Left ventricle myocardium inferior (tissue), 1 donor: ENCODE results near the gene CCDC187. TPM values are rescaled to one million over a fixed set of nuclear protein-coding genes. Genes with fewer than 3 reads are reported as not detected.
A peak's percentile ranks its signal among the peaks of the same experiment; 100 is the strongest.

ENCODE experiments used
- DNase-seq: peaks from one replicate; pipeline ENCODE4 v3.0.0-alpha.2; 2020
- H3K27ac ChIP-seq: fragments of 200-600 bp; replicated peaks from 2 replicates; pipeline ENCODE4 v1.8.0; 2021
- H3K27me3 ChIP-seq: fragments of 200-600 bp; 2 replicates; pipeline ENCODE4 v1.8.0; 2021; ENCODE audit warnings: low read depth
- H3K36me3 ChIP-seq: fragments of 200-600 bp; 2 replicates; pipeline ENCODE4 v1.8.0; 2021
- H3K4me1 ChIP-seq: fragments of 200-600 bp; 2 replicates; pipeline ENCODE4 v1.8.0; 2021
- H3K4me3 ChIP-seq: fragments of 200-600 bp; 2 replicates; pipeline ENCODE4 v1.8.0; 2021; ENCODE audit warnings: mild to moderate bottlenecking, moderate library complexity
- H3K9me3 ChIP-seq: fragments of 200-600 bp; replicated peaks from 2 replicates; pipeline ENCODE4 v1.8.0; 2021
- intact Hi-C: fragments of 100-400 bp; cut with micrococcal nuclease; formaldehyde crosslinking; loops from one replicate; pipeline ENCODE4 v1.11.0; 2022
- total RNA-seq: library from RNA; stranded (reverse); fragmentation: NEBNext Ultra II Directional; extraction: Animal tissue kit (Norgen Biotek cat#: 25700); gene quantifications from one replicate; pipeline ENCODE4 v1.2.1, GENCODE V29; 2021
- TF ChIP-seq, protein P1 (sequence below): fragments of 200-600 bp; IDR thresholded peaks from 2 replicates; pipeline ENCODE4 v1.8.0; 2021; ENCODE audit warnings: antibody characterized with exemption, mild to moderate bottlenecking, borderline replicate concordance
- donor health status: DM: no; HTN: yes; CAD: no; lungs with severe emphysema.

CCDC187 gene
- total RNA-seq, 1 donor from 2014 or later = not detected

GRCh38 chr9:136246849-136247550, 56.9 kb downstream of the CCDC187 start:
- intact Hi-C loops = no loop called here
- H3K27me3 ChIP-seq = no peaks in the 10 kb centered on the region
- no peak for DNase-seq
- H3K4me3 ChIP-seq = no peak overlapping the region
- H3K27ac ChIP-seq = no peak overlapping the region
- no peaks in the 10 kb centered on the region for H3K36me3 ChIP-seq
- TF ChIP-seq, protein P1, sequence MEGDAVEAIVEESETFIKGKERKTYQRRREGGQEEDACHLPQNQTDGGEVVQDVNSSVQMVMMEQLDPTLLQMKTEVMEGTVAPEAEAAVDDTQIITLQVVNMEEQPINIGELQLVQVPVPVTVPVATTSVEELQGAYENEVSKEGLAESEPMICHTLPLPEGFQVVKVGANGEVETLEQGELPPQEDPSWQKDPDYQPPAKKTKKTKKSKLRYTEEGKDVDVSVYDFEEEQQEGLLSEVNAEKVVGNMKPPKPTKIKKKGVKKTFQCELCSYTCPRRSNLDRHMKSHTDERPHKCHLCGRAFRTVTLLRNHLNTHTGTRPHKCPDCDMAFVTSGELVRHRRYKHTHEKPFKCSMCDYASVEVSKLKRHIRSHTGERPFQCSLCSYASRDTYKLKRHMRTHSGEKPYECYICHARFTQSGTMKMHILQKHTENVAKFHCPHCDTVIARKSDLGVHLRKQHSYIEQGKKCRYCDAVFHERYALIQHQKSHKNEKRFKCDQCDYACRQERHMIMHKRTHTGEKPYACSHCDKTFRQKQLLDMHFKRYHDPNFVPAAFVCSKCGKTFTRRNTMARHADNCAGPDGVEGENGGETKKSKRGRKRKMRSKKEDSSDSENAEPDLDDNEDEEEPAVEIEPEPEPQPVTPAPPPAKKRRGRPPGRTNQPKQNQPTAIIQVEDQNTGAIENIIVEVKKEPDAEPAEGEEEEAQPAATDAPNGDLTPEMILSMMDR = no peak
- H3K4me1 ChIP-seq = peaks cover 39% of the 10 kb centered on the region
- no peaks in the 10 kb centered on the region for H3K9me3 ChIP-seq

DNA sequence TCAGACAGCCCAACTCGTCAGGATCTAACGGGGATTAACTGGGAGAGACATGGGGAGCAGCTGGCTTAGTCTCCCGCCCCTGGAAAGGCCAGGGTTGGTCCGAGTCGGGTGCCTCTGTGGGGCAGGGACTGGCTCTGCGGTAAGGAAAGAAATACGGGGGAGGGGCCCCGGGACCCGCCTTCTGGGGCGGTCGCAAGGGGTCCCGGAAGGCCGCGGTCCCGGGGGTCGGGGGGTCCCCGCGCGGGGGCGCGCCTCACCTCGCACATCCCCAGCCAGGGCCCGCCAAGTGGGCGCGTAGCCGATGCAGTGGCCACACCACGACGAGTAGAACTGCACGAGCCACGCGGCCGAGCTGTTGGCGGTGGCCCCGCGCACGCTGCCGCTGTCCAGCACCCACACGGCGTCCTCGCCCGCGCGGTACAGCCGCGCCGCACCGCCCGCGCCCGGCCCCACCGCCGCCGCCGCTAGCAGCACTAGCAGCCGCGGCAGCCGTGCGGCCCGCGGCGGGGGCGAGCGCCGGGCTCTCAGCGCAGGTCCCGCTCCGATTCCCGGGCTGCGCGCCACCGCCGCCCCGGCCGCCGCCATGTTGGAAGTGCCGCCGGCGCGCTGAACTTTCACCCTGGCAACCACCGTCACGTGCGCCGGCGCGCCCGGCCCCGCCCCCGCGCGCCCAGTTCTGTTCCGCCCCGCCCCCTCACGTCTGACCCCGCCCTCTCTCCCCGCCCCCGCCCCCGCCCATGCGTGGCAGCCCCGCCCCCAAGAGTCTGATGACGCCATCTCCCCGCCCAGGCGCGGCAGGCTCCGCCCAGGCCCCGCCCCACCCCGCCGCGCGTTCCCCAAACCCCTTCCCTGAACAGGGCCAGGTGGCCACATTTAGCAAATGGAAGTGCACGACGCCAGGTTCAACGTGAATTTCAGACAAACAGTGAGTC, 58.4 kb downstream of the CCDC187 start, which contains the start of gene QSOX2:
Gene QSOX2, minus strand, starts transcription at position 594 of the 932 bp plus-strand sequence. Its CDS starts 9 bp downstream, at position 585.
- DNase-seq = peak; percentile 86
- peak within 1 kb of the TSS; percentile 89 for H3K4me3 ChIP-seq
- TF ChIP-seq, protein P1 = no peak
- H3K36me3 ChIP-seq = no peaks in the 10 kb centered on the region
- peaks cover 52% of the 10 kb centered on the region for H3K4me1 ChIP-seq
- intact Hi-C loops = no loop called here
- no peaks in the 10 kb centered on the region for H3K9me3 ChIP-seq
- H3K27me3 ChIP-seq = no peaks in the 10 kb centered on the region
- peak within 1 kb of the TSS; percentile 51 for H3K27ac ChIP-seq

DNA sequence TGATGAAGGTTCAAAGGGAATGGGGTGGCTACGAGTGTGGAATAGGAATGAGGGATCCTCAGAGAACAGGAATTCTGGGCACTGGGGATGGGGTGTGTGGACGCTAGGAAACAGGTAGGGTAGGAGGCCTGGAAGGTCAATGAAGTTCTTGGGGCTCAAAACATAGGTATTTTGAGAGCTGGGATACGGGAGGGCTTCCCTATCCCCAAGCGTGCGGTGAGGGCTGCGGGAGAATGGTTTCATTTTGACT, 59.0 kb downstream of the CCDC187 start:
- TF ChIP-seq, protein P1 = no peak
- H3K27ac ChIP-seq = peak overlapping the region; percentile 51
- no peaks in the 10 kb centered on the region for H3K9me3 ChIP-seq
- peaks cover 58% of the 10 kb centered on the region for H3K4me1 ChIP-seq
- intact Hi-C loops = no loop called here
- peak overlapping the region; percentile 89 for H3K4me3 ChIP-seq
- no peaks in the 10 kb centered on the region for H3K36me3 ChIP-seq
- no peak for DNase-seq
- no peaks in the 10 kb centered on the region for H3K27me3 ChIP-seq

DNA sequence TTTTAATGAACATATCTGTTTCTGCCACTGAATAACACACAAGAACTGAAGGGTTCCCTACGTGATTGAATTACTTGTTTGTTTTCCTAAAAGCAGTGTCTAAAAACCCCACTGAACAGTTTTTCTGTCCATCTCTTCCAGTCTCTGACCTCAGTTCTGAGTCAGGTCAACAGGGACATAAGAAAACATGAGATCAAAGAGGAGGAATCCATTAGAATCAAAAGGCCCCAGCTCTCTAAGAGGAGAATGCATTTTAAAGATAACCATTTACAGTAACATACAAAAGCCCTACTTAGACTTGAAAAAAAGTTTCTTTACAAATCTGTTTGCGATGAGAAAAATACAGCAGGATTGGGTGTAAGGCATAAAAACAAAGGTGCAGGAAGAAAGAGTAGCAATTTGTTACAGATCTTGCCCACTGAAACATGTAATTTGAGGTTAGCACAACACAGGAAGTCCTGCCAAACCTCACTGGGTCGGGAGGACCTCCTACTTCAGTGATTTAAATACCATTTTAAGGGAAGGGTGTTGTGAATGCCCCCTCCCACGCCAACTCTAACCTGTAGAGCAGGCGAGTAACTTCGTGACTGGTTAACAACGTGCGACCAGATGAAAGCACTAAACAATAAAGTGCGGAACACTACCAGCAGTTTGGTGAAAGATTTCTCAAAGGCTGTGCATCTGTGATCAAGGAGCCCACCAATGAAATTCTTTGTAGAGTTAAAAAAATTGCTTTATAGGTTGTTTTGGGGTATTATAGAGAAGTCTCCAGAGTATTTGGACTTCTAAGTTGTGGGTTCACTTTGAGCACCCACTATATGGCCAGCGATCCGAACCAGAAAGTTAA, 59.5 kb downstream of the CCDC187 start:
- Histone ChIP-seq H3K9me3 (no peaks in the 10 kb centered on the region), H3K27me3 (no peaks in the 10 kb centered on the region), H3K4me3 (peak overlapping the region; percentile 89), H3K4me1 (peaks cover 64% of the 10 kb centered on the region), H3K27ac (no peak overlapping the region), H3K36me3 (no peaks in the 10 kb centered on the region)
- DNase-seq = no peak
- intact Hi-C loops = no loop called here
- TF ChIP-seq, protein P1 = no peak

GRCh38 chr9:136243631-136244030, 60.3 kb downstream of the CCDC187 start:
- H3K9me3 ChIP-seq = no peaks in the 10 kb centered on the region
- TF ChIP-seq, protein P1 = no peak
- no peak for DNase-seq
- H3K4me1 ChIP-seq = peaks cover 71% of the 10 kb centered on the region
- no peaks in the 10 kb centered on the region for H3K36me3 ChIP-seq
- no peak overlapping the region for H3K27ac ChIP-seq
- no peak overlapping the region for H3K4me3 ChIP-seq
- intact Hi-C loops = no loop called here
- no peaks in the 10 kb centered on the region for H3K27me3 ChIP-seq
